Trophoblast cell (in vitro differentiated cells and primary cell): ENCODE measurements around the gene RBM22.

Experiments
- DNase-seq, 2 donors: peaks; one replicate each; pipeline ENCODE4 v3.0.0-alpha.2; 2016
- H2AFZ ChIP-seq: 2 replicates; pipeline ENCODE4 v1.6.1; 2013; ENCODE audit warnings: low read length, moderate library complexity, mild to moderate bottlenecking; ENCODE audit not compliant: insufficient read depth, poor library complexity
- H2AK5ac ChIP-seq: 2 replicates; pipeline ENCODE4 v1.6.1; 2013; ENCODE audit warnings: mild to moderate bottlenecking, low read length
- H2BK120ac ChIP-seq: 2 replicates; pipeline ENCODE4 v1.6.1; 2013; ENCODE audit warnings: low read length, mild to moderate bottlenecking, moderate library complexity; ENCODE audit not compliant: insufficient read depth, poor library complexity
- H2BK12ac ChIP-seq: 2 replicates; pipeline ENCODE4 v1.6.1; 2013; ENCODE audit warnings: mild to moderate bottlenecking, low read length, moderate library complexity
- H2BK5ac ChIP-seq: 2 replicates; pipeline ENCODE4 v1.6.1; 2013; ENCODE audit warnings: low read length, low read depth, moderate library complexity, mild to moderate bottlenecking; ENCODE audit not compliant: poor library complexity
- H3K14ac ChIP-seq: 2 replicates; pipeline ENCODE4 v1.6.1; 2013; ENCODE audit warnings: mild to moderate bottlenecking, low read length
- H3K18ac ChIP-seq: 2 replicates; pipeline ENCODE4 v1.6.1; 2013; ENCODE audit warnings: mild to moderate bottlenecking, low read length
- H3K23ac ChIP-seq: 2 replicates; pipeline ENCODE4 v1.6.1; 2013; ENCODE audit warnings: low read length
- H3K27ac ChIP-seq: 2 replicates; pipeline ENCODE4 v1.5.1; 2013; ENCODE audit warnings: low read depth, mild to moderate bottlenecking, inconsistent platforms, low read length, moderate library complexity
- H3K27me3 ChIP-seq: 2 replicates; pipeline ENCODE4 v1.6.1; 2013; ENCODE audit warnings: inconsistent platforms, mild to moderate bottlenecking, low read length, moderate library complexity; ENCODE audit not compliant: insufficient read depth
- H3K36me3 ChIP-seq, 2 experiments: 1 replicate in 1 of 2; 2 replicates in 1 of 2; pipeline ENCODE4 v1.6.1; 2013; ENCODE audit warnings: low read length in 2 of 2, mild to moderate bottlenecking in 2 of 2, moderate library complexity in 1 of 2; ENCODE audit not compliant: insufficient read depth in 2 of 2, control insufficient read depth in 1 of 2
- H3K4ac ChIP-seq: 2 replicates; pipeline ENCODE4 v1.6.1; 2013; ENCODE audit warnings: low read depth, mild to moderate bottlenecking, low read length, moderate library complexity
- H3K4me1 ChIP-seq, 2 experiments: 1 replicate in 1 of 2; 2 replicates in 1 of 2; pipeline ENCODE4 v1.6.1; 2013; ENCODE audit warnings: low read length in 2 of 2, mild to moderate bottlenecking in 2 of 2, moderate library complexity in 1 of 2; ENCODE audit not compliant: insufficient read depth in 2 of 2, control insufficient read depth in 1 of 2
- H3K4me2 ChIP-seq: 2 replicates; pipeline ENCODE4 v1.6.1; 2013; ENCODE audit warnings: inconsistent platforms, mild to moderate bottlenecking, low read length, moderate library complexity
- H3K4me3 ChIP-seq: 2 replicates; pipeline ENCODE4 v1.5.1; 2013; ENCODE audit warnings: mild to moderate bottlenecking, low read depth, low read length, inconsistent platforms
- H3K79me1 ChIP-seq: one replicate; pipeline ENCODE4 v1.6.1; 2013; ENCODE audit warnings: low read length
- H3K79me2 ChIP-seq: 2 replicates; pipeline ENCODE4 v1.6.1; 2013; ENCODE audit warnings: low read length, mild to moderate bottlenecking; ENCODE audit not compliant: control insufficient read depth, insufficient read depth, poor library complexity
- H3K9ac ChIP-seq: 2 replicates; pipeline ENCODE4 v1.6.1; 2013; ENCODE audit warnings: mild to moderate bottlenecking, low read length
- H3K9me3 ChIP-seq: 2 replicates; pipeline ENCODE4 v1.6.1; 2013; ENCODE audit warnings: low read depth, mild to moderate bottlenecking, control low read depth, inconsistent platforms, low read length; ENCODE audit not compliant: insufficient read depth
- H4K12ac ChIP-seq: 2 replicates; pipeline ENCODE4 v1.6.1; 2013; ENCODE audit warnings: low read depth, mild to moderate bottlenecking, low read length, moderate library complexity
- H4K8ac ChIP-seq: 2 replicates; pipeline ENCODE4 v1.6.1; 2013; ENCODE audit warnings: low read depth, mild to moderate bottlenecking, low read length, moderate library complexity
- H4K91ac ChIP-seq: one replicate; pipeline ENCODE4 v1.6.1; 2013; ENCODE audit warnings: low read depth, mild to moderate bottlenecking, low read length, moderate library complexity
- WGBS: extraction: QIAGEN DNeasy Blood & Tissue Kit; methylation state at CpG from one replicate; pipeline ENCODE4 v1.1.7; 2013; ENCODE audit warnings: missing lambda C conversion rate; ENCODE audit not compliant: insufficient read length, insufficient coverage; ENCODE audit errors: extremely low coverage; 5-methylcytosine and 5-hydroxymethylcytosine counted together

Gene RBM22

DNA sequence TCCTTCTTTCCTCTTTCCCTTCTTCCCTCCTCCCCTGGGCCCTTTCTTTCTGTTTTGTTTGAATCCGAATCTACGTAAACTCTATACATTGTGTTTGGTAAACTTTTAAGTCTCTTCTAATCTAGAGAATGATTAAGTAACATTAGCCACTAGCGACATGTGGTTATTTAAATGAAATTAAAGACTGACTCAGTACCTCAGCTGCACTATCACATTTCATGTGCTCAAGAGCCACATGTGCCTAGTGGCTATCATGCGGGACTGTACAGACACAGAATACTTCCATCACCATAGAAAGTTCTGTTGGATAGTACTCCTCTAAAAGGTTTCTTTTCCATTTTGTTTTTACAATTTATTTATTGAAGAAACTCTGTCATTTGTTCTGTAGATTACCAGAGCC, 29.0 kb upstream of the RBM22 start:
- H2AFZ ChIP-seq = no peak overlapping the region
- H3K23ac ChIP-seq = no peak overlapping the region
- H3K4me3 ChIP-seq = no peak overlapping the region
- no peak overlapping the region for H4K8ac ChIP-seq
- H2BK120ac ChIP-seq = no peak overlapping the region
- peaks cover 8 to 18% of the 10 kb centered on the region in 2 experiments for H3K36me3 ChIP-seq
- H3K27ac ChIP-seq = no peak overlapping the region
- H2BK5ac ChIP-seq = no peak overlapping the region
- no peak overlapping the region for H3K4me2 ChIP-seq
- H2AK5ac ChIP-seq = no peak overlapping the region
- H3K18ac ChIP-seq = no peak overlapping the region
- no peak overlapping the region for H4K12ac ChIP-seq
- H3K9me3 ChIP-seq = no peaks in the 10 kb centered on the region
- no peak overlapping the region for H3K9ac ChIP-seq
- H3K79me1 ChIP-seq = no peaks in the 10 kb centered on the region
- H3K14ac ChIP-seq = no peak overlapping the region
- no peak overlapping the region for H3K4ac ChIP-seq
- no peak for DNase-seq
- no peaks in the 10 kb centered on the region for H3K27me3 ChIP-seq
- WGBS = no CpG with 5 or more reads among the region's 4 CpGs
- no peaks in the 10 kb centered on the region for H3K4me1 ChIP-seq
- H2BK12ac ChIP-seq = no peak overlapping the region
- no peak overlapping the region for H4K91ac ChIP-seq
- no peaks in the 10 kb centered on the region for H3K79me2 ChIP-seq

GRCh38 chr5:150723845-150724244, 23.0 kb upstream of the RBM22 start:
- WGBS = no CpG with 5 or more reads among the region's 2 CpGs
- H3K36me3 ChIP-seq = peaks cover 8 to 17% of the 10 kb centered on the region in 2 experiments
- no peak overlapping the region for H3K14ac ChIP-seq

GRCh38 chr5:150710165-150710564, 9.3 kb upstream of the RBM22 start:
- Histone ChIP-seq H4K91ac (no peak overlapping the region), H3K14ac (no peak overlapping the region), H2BK12ac (no peak overlapping the region), H3K4me2 (no peak overlapping the region), H3K9ac (no peak overlapping the region), H3K36me3 (peaks cover 24 to 30% of the 10 kb centered on the region in 2 experiments), H3K4me3 (no peak overlapping the region), H4K8ac (no peak overlapping the region), H3K23ac (no peak overlapping the region), H3K79me1 (peaks cover 1% of the 10 kb centered on the region), H3K9me3 (no peaks in the 10 kb centered on the region), H3K27me3 (no peaks in the 10 kb centered on the region), H2BK5ac (no peak overlapping the region), H4K12ac (no peak overlapping the region), H3K79me2 (no peaks in the 10 kb centered on the region), H3K18ac (no peak overlapping the region), H2AFZ (no peak overlapping the region), H3K4me1 (no peaks in the 10 kb centered on the region), H2AK5ac (no peak overlapping the region), H2BK120ac (no peak overlapping the region), H3K4ac (no peak overlapping the region), H3K27ac (no peak overlapping the region)
- DNase-seq = peak in 1 of 2 donors; percentile 12
- no CpG with 5 or more reads among the region's 2 CpGs for WGBS

More at GRCh38 chr5:150723845-150724244, 23.0 kb upstream of the RBM22 start:
- Histone ChIP-seq H3K4ac (no peak overlapping the region), H3K4me1 (no peaks in the 10 kb centered on the region), H3K27me3 (no peaks in the 10 kb centered on the region), H3K79me2 (no peaks in the 10 kb centered on the region), H3K23ac (no peak overlapping the region), H2BK5ac (no peak overlapping the region), H3K4me2 (no peak overlapping the region), H3K79me1 (no peaks in the 10 kb centered on the region), H3K9ac (no peak overlapping the region), H2AFZ (no peak overlapping the region), H2BK12ac (no peak overlapping the region), H4K8ac (no peak overlapping the region), H3K9me3 (no peaks in the 10 kb centered on the region), H3K18ac (no peak overlapping the region), H2BK120ac (no peak overlapping the region), H3K4me3 (no peak overlapping the region), H3K27ac (no peak overlapping the region), H4K12ac (no peak overlapping the region), H4K91ac (no peak overlapping the region), H2AK5ac (no peak overlapping the region)
- no peak for DNase-seq

DNA sequence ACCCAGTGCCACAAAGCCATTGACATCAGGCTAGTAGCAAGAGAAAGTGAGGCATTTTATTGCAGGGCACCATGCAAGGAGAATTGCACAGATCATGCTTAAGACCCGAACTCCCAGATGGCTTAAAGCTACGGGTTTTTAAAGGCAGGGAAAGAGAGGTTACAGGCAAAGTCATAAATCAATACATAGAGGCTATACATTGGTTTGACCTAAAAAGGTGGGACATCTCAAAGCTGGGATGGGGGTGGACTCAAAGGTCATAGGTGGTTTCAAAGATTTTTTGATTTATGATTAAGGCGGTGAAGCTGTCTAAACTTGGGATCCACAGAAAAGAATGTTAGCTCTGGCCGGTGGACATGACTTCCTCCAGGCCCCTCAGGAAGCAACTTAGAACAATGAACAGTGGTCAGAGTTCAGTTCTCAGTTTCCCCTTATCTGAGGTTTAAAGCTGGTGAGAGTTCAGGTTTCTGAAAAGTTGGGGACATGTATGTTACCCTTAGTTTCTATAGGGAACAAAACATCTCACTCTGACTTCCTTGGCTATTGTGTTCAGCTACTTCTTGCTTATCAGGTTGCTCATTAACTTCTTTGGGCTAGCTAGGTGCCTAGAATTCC, 6.0 kb upstream of the RBM22 start:
- Histone ChIP-seq H2BK12ac (no peak overlapping the region), H3K27me3 (no peaks in the 10 kb centered on the region), H4K12ac (no peak overlapping the region), H3K4me2 (no peak overlapping the region), H3K23ac (no peak overlapping the region), H2BK5ac (no peak overlapping the region), H3K4ac (no peak overlapping the region), H3K14ac (no peak overlapping the region), H4K8ac (no peak overlapping the region), H3K18ac (no peak overlapping the region), H4K91ac (no peak overlapping the region), H3K4me3 (no peak overlapping the region), H3K9me3 (no peaks in the 10 kb centered on the region), H3K27ac (no peak overlapping the region), H2AK5ac (no peak overlapping the region), H2BK120ac (no peak overlapping the region), H3K36me3 (peaks cover 10 to 15% of the 10 kb centered on the region in 2 experiments), H3K79me2 (no peaks in the 10 kb centered on the region), H3K9ac (no peak overlapping the region), H3K4me1 (peaks cover 2 to 3% of the 10 kb centered on the region in 2 experiments), H2AFZ (no peak overlapping the region), H3K79me1 (peaks cover 4% of the 10 kb centered on the region)
- DNase-seq = no peak
- no CpG with 5 or more reads among the region's 4 CpGs for WGBS
